Nucleus accumbens (tissue), 56 donors: ENCODE results near the gene BLACAT1.
A peak's percentile ranks its signal among the peaks of the same experiment; 100 is the strongest.
"Not testable (repeated sequence)": the region's sequence is repeated elsewhere in the genome, so short reads cannot be mapped to it uniquely, and the experiment has no call there.

Experiments
- DNase-seq, 56 donors: peaks; one replicate each; lab custom pipeline; 2025; lab: John Stamatoyannopoulos, UW

The BLACAT1 gene

DNA sequence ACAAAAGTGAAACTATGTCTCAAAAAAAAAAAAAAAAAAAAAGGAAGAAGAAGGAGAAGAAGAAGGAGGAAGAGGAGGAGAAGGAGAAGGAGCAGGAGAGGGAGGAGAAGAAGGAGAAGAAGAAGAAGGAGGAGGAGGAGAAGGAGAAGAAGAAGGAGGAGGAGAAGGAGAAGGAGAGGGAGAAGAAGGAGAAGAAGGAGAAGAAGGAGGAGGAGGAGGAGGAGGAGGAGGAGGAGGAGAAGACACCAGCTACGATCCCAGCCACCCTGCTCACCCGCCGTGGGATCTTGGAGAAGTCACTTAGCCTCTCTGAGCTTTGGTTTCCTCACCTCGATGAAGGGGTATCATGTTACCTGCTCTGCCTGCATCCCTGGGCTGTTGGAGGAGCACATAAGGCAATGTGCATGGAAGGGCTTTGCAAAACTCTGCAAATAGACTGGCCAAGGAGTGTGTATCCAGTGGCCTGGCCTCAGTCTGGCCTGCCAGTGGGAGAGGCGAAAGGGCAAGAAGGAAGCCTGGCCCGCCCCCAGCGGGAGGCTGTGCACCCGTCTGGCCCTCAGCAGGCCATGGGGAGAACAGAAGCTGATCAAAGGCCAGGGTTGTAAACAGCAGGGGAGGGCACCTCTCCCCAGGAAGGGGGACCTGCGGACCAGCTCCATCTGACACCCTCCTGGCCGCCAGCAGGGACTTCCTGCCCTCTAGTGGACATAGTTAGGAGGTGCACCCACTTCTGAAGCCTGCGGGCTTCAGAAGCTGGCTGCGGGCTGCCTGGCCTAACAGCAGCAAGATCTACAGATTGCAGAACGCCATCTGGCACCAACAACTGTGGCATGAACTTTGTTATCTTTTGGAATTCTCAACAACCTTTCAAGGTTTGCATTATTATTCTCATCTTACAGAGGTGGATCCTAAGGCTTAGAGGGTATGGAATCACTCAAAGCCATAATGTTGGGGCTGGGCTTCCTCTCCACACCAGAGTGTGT is 29.4 kb upstream of the BLACAT1 start:
- DNase-seq: peak in 44 of 56 donors; percentile 14 to 79 (median 45)

- DNase-seq: no peak
Measured at GRCh38 chr1:205483372-205483771, 27.5 kb upstream of the BLACAT1 start.

DNA sequence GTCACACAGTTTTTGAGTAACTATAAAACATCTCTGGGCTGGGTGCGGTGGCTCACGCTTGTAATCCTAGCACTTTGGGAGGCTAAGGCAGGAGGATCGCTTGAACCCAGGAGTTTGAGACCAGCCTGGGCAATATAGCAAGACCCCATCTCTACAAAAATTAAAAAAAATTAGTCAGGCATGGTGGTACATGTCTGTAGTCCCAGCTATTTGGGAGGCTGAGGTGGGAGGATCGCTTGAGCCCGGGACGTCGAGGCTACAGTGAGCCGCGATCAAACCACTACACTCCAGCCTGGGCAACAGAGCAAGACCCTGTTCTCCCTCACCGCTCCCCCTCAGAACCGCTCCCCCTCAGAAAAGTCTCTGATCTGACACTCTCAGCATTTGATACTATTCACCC is 26.7 kb upstream of the BLACAT1 start:
- not testable (repeated sequence) for DNase-seq

GRCh38 chr1:205481629-205482151 is 25.8 kb upstream of the BLACAT1 start:
- DNase-seq: no peak

GRCh38 chr1:205481218-205481617 is 25.4 kb upstream of the BLACAT1 start:
- no peak for DNase-seq

DNA sequence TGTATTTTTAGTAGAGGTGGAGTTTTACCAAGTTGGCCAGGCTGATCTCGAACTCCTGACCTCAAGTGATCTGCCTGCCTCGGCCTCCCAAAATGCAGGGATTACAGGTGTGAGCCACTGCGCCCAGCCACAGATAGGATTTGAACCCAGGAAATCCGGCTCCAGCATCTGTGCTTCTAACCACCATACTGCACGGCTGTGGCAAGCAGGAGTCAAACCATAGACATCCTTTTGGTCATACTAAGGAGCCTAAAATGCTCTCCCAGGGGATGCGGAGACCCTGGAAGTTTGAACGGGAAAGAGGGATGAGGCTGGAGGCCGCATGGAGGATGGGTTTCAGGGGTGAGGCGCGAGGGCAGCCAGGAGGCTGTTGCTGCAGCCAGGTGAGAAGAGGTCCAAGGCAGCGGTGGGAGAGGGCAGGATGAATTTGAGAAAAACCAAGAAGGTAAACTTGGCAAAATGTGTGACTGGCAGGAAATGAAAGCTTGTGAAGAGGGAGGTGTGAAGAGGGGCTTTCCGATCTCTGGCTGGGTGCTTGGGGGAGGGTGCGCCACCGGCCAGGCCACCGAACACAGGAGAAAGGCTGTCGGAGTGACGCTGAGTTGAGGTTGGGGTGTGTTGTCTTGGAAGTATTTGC is 24.6 kb upstream of the BLACAT1 start:
- DNase-seq: no peak

DNA sequence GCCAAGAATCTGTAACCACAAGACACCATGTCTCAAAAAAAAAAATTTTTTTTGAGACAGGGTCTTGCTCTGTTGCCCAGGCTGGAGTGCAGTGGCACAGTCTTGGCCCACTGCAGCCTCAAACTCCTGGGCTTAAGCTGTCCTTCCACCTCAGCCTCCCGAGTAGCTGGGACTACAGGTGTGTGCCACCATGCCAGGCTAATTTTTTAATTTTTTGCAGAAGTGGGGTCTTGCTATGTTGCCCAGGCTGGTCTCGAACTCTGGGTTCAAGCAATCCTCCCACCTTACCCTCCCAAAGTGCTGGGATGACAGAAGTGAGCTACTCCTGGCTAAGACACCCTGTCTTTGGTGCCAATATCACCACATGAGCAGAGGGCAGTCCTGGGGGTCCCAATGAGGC is 23.1 kb upstream of the BLACAT1 start:
- DNase-seq: not testable (repeated sequence)

DNA sequence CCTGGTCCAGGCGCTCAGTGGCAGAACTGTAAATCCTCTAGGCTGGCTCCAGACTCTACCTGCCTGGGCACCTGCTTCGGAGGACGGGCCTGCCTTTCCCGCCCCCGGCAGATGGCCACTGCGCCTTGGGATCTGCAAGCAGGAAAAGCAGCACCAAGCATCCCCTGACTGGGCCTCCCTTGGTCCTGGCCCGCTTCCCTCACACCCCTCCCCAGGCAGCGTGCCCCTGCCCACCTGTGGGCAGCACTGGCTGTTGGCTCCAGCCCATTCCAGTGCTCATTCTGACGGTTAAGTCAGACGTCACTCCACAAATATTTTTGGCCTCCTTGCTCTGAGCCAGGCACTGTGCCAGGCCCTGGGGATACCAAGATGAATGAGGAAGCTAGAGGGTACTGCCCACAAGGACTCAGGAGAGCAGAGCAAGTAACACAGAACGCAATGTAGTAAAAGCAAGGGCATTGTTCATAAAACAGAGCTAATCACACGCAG is 22.0 kb upstream of the BLACAT1 start:
- DNase-seq: peak in 4 of 56 donors; percentile 13 to 24 (median 18)

- DNase-seq: no peak
Measured at GRCh38 chr1:205477121-205477758, 21.4 kb upstream of the BLACAT1 start.

- DNase-seq: no peak
Measured at GRCh38 chr1:205476648-205477047, 20.8 kb upstream of the BLACAT1 start.

GRCh38 chr1:205475855-205476254 is 20.0 kb upstream of the BLACAT1 start:
- no peak for DNase-seq

DNA sequence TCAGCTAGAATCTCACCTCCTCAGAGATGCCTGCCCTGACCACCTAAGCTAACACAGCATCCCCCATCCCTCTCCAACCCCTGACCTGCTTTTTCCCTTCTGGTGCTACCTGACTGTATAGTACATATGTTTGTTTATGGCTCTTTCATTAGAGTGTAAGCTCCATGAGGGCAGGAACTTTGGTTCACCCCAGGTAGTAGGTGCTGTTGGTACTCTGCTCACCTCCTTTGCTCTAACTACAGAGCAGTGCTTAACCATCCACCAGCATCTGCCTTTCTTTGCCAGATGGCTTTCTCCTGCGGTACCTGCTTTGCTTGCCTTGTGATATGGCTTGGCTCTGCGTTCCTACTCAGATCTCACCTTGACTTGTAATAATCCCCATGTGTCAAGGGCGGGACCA is 18.7 kb upstream of the BLACAT1 start:
- DNase-seq: no peak

- DNase-seq: no peak
Measured at GRCh38 chr1:205473966-205474365, 18.1 kb upstream of the BLACAT1 start.

DNA sequence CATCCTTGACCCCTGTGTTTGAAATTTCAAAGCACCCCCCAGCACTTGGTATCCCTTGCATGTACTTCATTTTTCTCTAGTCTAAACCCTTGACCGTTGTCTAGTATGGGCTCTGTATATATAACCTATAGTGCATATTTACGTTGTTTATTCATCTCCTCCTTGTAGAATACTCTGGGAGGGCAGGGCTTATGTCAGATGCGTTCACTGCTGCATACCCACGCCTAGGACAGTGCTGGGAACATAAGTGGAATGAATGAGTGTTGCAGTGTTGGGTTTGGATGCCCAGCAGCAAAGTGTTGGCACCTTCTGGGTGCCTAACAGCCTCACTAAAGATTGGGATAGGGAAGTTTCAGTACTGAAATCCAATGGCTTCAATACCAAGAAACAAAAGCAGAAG is 17.6 kb upstream of the BLACAT1 start:
- DNase-seq: no peak

DNA sequence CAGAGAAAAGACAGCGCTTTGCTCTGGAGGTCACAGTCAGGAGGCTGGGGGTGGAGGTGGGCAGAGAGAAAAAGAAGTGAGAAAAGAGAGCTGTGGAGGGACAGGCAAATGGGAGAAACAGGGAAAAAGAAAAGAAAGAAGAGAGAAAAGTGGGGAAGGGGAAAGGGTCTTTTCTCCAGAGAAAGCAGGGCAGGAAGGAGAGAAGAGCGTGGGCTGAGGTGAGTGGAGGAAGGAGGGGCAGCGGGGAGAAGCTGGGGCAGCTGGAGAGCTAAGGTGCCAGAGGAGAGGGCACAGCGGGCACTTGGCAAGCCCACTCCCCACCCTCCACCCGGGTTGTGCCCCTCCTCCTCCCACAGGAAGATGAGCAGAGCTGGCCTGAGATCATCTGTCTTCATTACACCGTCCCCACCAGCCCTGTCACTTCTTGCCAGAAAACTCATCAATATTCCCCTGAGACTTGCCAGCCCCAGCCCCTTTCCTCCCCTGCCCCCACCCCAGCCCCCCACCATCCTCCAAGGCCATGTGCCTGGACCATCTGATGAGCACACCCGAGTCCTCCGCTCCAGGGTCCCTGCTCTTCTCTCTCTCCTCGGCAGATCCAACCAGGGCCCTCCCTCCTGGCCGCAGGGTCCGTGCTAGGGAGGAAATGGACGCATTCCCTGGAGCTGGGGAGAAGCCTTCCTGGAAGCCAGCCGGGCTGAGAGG is 17.0 kb upstream of the BLACAT1 start:
- no peak for DNase-seq

- no peak for DNase-seq
Measured at GRCh38 chr1:205470131-205470530, 14.3 kb upstream of the BLACAT1 start.

- DNase-seq: no peak
Measured at GRCh38 chr1:205466595-205467220, 10.9 kb upstream of the BLACAT1 start.

DNA sequence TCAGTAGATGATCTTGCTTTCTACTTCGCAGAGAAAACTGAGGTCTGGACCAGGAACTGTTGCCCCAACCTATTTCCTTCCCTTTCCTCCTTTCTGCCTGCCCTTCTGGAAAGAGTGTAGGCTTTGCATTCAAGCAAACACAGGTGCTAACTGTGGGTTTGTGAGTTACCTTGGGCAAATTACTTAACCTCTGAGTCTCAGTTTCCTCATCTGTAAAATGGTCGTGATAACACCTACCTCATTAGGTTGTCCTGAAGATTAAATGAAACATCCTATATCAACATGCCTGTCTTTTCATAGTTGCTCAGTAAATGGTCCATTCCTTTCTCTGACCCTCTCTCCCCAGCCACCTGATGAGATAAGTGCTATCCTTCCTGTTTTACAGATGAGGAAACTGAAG is 9.5 kb upstream of the BLACAT1 start:
- DNase-seq: no peak

DNA sequence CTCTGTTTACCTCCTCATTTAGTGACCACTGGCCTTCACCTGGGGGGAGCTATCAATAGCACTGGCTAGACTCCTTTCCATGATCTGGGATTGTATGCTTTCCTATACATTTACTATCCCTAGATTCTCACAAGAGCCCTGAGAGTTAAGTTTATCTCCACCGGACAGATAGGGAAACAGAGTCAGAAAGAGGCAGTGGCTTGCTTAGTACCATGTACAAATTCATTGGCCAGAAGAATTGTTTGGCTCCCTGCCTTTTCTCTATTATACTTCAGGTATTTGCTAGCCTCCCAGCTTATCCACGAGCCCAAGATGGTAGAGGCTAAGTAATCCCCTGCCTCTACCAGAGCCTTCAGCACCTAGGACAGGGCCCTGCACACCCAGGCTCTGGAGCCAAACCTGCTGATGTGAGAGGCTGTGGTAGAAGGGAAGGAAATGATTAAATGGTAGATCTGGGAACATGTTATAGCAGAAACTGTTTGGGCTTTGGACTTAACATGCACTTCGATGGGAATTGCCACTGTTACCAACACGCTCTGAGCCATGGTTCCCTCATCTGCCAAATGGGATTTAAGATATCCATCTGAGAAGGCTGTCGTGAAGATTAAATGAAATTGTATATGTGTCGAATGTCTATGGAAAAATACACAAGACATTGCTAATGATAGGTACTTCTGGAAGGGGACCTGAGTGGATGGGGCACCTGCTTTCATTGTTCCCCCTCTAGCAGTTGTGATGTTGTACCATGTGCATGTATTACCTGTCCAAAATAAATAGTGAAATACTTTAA is 3.1 kb upstream of the BLACAT1 start:
- DNase-seq: no peak
